HL-60 (cell line): Measurements from ENCODE around the gene OR11G2.
"Not testable (repeated sequence)": the region's sequence is repeated elsewhere in the genome, so short reads cannot be mapped to it uniquely, and the experiment has no call there.

Experiments
- GABPA ChIP-seq: IDR thresholded peaks from 2 replicates; pipeline ENCODE4 v1.6.1; 2012; ENCODE audit warnings: low read depth
- POLR2AphosphoS5 ChIP-seq: IDR thresholded peaks from 2 replicates; pipeline ENCODE4 v1.6.1; 2012; ENCODE audit warnings: low read depth
- SPI1 ChIP-seq: IDR thresholded peaks from 2 replicates; pipeline ENCODE4 v1.6.1; 2012; ENCODE audit warnings: low read depth, mild to moderate bottlenecking, borderline replicate concordance
- TF ChIP-seq, protein P1 (sequence below): IDR thresholded peaks from one replicate; pipeline ENCODE4 v1.5.1; 2011; ENCODE audit warnings: low read length, control low read depth, inconsistent platforms; ENCODE audit not compliant: insufficient read depth
- TF ChIP-seq, protein P2 (sequence below): IDR thresholded peaks from 2 replicates; pipeline ENCODE4 v1.6.1; 2012; ENCODE audit warnings: low read depth; ENCODE audit not compliant: insufficient replicate concordance

DNA sequence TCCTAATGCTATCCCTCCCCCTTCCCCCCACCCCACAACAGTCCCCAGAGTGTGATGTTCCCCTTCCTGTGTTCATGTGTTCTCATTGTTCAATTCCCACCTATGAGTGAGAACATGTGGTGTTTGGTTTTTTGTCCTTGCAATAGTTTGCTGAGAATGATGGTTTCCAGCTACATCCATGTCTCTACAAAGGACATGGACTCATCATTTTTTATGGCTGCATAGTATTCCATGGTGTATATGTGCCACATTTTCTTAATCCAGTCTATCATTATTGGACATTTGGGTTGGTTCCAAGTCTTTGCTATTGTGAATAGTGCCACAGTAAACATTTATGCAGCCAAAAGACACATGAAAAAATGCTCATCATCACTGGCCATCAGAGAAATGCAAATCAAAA is 16.5 kb upstream of the OR11G2 start:
- TF ChIP-seq, protein P1, sequence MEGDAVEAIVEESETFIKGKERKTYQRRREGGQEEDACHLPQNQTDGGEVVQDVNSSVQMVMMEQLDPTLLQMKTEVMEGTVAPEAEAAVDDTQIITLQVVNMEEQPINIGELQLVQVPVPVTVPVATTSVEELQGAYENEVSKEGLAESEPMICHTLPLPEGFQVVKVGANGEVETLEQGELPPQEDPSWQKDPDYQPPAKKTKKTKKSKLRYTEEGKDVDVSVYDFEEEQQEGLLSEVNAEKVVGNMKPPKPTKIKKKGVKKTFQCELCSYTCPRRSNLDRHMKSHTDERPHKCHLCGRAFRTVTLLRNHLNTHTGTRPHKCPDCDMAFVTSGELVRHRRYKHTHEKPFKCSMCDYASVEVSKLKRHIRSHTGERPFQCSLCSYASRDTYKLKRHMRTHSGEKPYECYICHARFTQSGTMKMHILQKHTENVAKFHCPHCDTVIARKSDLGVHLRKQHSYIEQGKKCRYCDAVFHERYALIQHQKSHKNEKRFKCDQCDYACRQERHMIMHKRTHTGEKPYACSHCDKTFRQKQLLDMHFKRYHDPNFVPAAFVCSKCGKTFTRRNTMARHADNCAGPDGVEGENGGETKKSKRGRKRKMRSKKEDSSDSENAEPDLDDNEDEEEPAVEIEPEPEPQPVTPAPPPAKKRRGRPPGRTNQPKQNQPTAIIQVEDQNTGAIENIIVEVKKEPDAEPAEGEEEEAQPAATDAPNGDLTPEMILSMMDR: not testable (repeated sequence)
- TF ChIP-seq, protein P2, sequence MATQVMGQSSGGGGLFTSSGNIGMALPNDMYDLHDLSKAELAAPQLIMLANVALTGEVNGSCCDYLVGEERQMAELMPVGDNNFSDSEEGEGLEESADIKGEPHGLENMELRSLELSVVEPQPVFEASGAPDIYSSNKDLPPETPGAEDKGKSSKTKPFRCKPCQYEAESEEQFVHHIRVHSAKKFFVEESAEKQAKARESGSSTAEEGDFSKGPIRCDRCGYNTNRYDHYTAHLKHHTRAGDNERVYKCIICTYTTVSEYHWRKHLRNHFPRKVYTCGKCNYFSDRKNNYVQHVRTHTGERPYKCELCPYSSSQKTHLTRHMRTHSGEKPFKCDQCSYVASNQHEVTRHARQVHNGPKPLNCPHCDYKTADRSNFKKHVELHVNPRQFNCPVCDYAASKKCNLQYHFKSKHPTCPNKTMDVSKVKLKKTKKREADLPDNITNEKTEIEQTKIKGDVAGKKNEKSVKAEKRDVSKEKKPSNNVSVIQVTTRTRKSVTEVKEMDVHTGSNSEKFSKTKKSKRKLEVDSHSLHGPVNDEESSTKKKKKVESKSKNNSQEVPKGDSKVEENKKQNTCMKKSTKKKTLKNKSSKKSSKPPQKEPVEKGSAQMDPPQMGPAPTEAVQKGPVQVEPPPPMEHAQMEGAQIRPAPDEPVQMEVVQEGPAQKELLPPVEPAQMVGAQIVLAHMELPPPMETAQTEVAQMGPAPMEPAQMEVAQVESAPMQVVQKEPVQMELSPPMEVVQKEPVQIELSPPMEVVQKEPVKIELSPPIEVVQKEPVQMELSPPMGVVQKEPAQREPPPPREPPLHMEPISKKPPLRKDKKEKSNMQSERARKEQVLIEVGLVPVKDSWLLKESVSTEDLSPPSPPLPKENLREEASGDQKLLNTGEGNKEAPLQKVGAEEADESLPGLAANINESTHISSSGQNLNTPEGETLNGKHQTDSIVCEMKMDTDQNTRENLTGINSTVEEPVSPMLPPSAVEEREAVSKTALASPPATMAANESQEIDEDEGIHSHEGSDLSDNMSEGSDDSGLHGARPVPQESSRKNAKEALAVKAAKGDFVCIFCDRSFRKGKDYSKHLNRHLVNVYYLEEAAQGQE: not testable (repeated sequence)
- not testable (repeated sequence) for TF ChIP-seq GABPA, POLR2AphosphoS5, SPI1
